ENCODE measurements around the gene STARD3NL.

DNA sequence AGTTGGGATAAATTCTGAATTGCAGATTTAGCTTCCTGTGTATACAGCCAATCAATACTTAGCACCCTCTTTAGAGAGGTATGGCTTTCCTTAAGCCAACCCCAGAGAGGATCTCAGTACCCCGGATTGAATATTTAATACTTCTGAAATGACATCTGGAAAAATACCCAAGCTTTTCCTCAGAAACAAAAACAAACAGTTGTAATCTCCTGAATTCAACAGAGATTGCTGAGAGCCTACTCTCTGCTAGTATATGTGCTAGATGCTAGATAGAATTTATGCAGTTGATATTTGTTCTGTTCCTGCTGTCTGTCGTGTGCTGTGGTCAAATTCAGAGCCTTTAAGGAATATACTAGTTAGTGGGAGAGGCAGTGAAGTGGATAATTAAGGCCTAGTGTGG, 21.1 kb downstream of the STARD3NL start:
- no peak for TF ChIP-seq POLR2A (IDR thresholded peaks at IDR 0.05; ENCODE audit: low read depth, low read length)
- no peak for TF ChIP-seq TAF1 (IDR thresholded peaks at IDR 0.05; ENCODE audit: borderline replicate concordance, low read depth, low read length)
- TF ChIP-seq POLR2AphosphoS5 (IDR thresholded peaks at IDR 0.05; ENCODE audit: low read depth, low read length): no peak

All from GM12892 (cell line).